ENCODE measurements around the gene PITPNC1.
"Not testable (repeated sequence)": the region's sequence is repeated elsewhere in the genome, so short reads cannot be mapped to it uniquely, and the experiment has no call there.

Gene PITPNC1

DNA sequence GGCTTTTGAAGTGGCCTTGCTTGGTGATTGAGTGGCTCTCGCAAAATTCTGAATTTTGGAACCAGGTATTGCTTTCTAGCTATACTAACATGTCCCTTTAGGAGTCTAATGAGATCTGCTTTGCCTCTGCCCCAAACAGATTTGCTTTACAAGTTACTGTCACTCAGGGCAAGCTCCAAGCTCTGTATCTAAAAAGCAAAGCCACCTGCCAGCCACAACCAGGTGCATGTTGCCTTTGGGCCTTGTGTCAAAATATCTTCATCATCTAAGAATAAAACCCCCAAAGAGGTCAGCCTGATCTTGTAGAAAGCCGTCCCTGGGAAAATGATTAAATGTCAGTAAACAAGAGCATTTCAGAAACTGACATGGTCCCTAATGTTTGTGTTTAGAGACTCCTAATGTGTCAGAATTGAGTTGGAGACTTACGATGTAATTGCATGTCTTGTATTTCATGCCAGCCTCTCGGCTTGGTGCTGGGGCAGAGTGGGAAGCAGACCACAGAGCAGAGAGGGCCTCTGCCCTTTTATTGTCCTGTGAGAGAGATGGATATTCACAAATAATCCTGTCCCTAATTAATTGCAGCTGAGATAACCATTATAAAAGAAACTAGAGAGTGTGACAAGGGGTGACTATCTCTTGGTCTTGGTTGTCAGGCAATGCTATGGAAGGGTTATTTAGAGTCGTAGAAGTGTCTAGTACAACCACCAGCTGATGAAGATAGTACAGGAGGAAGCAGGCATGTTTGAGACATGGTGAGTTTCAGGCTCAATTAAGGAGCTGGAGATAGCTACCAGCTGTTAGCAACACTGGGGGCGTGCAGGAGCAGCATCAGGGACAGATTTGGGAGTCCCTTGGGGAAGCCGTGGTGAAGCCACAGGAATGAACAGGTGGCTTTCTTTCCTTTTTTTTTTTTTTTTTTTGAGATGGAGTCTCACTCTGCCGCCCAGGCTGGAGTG lies 90.7 kb downstream of the PITPNC1 start:
- no peak for DNase-seq

DNA sequence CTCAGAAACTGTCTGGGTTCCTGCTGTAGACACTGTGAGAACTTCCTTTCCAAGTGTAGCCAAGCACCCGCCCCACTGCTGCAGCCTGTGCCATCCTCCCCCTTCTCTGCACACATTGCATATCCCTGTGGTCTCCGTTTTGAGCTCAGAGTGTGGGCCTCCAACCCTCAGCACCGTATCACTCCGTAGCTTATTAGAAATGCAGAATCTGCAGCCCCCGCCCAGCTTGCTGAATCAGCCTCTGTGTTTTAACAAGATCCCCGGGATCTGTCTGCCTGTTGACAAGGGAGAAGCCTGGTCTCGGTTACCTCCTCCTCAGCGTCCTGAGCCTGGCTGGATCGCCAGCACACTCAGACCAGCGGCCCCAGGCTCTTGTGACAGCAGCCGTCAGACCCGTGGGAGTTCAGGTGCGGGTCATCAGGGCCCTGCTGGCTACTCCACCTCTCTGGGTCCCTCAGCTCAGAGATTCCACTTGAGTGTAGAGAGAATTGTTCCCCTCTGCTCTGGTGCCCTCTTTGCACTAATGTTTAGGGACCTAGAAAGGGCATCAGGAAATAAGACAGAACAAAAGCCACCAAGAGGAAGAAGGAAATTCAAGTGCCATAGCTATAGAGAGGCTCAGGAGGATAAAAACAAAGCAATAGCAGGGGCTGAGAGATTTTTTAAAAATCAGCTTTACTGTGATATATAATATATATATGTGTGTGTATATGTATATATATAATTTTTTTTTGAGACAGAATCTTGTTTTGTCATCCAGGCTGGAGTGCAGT lies 92.3 kb downstream of the PITPNC1 start:
- DNase-seq: no peak

DNA sequence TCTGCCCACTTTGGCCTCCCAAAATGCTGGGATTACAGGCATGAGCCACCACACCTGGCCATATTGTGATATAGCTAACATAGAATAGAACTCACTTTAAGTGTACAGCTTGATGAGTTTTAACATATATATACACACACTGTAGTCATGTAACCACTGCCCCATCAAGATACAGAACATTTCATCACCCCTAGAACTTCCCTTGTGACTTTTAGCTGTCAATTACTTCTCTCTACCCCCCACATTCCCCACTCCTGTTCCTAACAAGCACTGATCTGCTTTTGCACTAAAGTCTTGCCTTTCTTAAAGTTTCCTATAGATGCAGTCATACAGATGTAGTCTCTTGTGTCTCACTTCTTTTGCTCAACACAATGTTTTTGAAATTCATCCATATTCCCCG lies 93.1 kb downstream of the PITPNC1 start:
- no peak for DNase-seq

DNA sequence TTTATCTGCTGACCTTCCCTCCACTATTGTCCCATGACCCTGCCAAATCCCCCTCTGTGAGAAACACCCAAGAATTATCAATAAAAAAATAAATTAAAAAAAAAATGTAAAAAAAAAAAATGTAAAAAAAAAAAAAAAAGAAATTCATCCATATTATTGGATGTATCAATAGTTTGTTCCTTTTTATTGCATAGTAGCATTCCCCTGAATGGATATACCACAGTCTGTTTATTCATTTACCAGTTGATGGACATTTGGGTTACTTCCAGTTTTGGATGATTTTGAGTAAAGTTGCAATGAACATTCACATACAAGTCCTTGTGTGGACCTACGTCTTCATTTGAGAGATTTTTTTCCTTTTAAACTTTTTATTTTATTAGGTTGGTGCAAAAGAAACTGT lies 94.0 kb downstream of the PITPNC1 start:
- no peak for DNase-seq

DNA sequence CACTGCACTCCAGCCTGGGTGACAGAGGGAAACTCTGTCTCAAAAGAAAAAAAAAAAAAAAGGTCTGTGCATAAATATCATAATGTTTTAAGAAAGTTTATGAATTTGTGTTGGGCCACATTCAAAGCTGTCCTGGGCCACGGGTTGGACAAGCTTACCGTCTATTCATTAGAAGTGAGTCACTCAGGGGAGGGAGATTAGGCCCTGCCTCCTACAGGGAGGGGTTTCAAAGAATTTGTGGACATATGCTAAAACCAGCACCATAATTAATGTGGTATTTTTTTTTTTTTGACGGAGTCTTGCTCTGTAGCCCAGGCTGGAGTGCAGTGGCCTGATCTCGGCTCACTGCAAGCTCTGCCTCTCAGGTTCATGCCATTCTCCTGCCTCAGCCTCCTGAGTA lies 95.5 kb downstream of the PITPNC1 start:
- DNase-seq: not testable (repeated sequence)

DNA sequence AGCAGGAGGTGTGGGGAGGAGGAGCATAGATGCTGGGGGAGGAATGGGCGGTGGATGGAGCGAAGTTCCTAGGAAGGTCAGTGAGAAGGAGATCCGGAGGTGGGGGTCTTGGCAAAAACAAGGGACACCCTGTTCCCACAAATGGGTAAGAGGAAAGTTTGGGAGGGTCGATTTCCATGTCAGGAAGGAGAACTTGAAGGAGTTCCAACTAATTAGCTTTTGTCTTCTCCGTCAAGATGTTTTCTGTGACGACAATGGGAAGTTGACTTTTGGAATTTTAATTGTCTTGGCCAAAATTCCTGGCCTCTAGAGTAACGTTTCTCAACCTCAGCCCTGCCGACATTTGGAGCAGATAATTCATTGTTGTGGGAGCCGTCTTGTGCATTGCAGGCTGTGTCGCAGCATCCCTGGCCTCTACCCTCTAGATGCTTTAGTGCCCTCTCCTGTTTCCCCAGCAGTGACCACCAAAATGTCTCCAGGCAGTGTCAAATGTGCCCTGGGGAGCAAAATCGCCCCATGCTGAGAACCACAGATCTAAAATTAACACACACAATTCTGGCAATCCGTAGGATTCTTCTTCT lies 97.1 kb downstream of the PITPNC1 start:
- DNase-seq: no peak

DNA sequence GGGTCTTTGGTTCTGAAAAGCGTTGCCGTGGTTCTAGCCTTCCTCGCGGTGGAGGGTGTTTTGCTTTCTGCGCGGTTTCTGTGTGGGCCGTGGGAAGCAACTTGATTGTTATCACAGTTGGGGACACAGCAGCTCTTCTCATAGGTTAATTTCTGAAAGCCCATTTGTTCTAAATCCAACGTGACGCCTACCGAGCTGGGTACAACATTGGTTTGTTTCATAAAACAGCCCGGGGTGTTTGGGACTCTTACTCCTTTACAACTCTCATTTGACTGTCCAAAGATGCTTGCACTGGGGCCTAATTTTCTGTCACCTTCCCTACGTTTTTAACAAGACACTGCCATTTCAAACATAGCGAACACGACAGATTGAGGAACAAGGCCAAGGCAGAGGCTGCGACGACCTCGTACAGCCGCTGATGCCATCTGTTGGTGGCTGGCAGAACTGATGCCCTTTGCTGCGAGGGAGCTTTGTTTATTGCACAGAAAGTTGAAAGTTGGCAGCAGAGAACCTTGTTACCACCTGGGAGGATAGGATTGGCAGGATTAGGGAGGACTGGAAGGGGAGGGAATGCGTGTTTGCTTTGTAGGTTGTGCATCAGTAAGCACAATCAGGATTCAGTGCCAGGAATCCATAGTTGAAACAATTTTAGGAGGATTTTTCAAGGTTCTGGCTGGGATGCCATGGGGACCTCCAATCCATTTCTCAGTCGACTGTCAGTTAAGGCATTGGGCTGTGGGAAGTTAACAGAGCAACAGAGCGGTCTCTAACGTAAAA lies 98.3 kb downstream of the PITPNC1 start:
- peak; percentile 85 for DNase-seq

DNA sequence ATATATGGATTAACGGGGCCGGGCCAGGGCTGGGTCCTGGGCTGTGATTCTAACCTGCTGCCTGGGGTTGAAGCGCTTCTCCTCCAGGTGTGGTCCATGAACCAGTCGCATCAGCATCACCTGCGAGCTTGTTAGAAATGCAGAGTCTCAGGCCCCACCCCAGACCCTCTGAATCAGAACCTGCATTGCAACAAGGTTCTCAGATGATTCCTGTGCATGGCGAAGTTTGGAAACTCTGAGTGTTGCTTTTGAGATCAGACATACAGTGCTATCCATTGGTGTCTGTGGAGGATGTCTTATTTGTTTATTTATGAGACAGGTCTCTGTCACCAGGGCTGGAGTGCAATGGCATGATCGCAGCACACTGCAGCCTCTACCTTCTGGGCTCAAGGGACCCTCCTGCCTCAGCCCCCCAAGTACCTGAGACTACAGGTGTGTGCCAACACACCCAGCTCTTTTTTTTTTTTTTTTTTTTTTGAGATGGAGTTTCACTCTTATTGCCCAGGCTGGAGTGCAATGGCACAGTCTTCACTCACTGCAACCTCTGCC lies 99.8 kb downstream of the PITPNC1 start:
- no peak for DNase-seq

DNA sequence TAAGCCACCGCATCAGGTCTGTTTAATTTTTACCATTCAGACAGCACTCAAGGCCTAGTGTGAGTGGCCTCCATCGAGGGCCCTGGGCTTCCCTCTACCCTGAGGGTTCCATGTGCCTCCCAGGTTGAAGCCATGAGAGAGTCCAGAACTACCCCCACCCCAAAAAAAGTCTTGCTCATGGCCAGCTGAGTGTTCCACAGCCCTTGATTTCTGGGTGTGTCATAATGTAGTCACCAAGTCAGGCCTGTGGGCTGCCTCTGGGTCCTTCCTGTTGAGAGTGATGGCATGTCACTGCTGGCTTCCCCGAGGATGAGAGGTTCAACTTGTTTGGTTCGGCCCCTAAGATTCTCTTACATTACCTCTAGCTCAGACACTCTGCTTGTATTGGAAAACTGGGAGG lies 100.6 kb downstream of the PITPNC1 start:
- peak; percentile 48 for DNase-seq

DNA sequence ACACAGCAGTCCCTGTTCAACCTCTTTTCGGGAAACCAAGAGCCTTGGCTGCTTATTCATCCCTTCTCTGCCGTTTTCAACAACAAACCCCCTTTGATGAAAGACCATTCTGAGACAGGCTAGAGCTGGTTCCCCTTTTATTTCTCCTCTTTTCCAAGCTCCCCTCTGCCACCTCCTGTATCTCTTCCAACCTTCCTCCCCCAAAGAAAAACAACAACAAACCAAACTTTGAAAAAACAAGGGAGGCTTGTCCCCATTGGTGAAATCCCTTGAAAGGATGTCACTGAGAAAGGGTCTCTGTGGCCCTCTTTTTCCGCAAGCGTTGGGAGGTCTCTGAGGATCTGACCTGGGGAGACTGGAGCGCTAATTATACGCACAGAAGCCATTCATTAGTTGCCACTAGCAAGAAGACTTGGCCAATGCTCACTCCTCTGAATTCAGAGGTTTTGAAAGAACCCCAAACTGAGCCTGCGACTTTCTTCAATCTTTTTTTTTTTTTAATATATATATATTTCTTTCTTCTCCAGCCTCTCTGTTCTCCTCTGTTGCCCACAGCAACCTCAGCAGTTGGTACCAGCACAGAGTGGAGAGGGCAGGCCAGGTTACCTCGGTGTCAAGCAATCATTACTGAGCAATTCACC lies 101.4 kb downstream of the PITPNC1 start:
- peak; percentile 63 for DNase-seq

DNA sequence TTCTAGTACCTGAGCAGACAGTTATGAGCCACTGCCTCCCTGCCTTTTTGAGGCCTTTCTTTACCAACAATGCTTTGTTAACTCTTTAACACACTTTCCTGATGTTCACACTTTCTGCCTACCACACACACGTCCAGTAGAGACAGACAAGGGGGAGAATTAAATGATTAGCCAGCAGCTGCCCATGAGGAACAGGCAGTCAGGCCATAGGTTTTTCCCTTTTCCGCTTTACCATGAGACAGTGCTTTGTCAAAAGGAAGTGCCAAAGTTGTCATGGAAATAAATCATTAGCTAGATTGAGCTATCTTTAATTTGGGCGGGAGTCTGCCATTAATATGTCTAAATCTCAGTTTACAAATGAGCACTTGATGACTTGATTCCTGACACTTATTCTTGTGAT lies 102.1 kb downstream of the PITPNC1 start:
- no peak for DNase-seq

DNA sequence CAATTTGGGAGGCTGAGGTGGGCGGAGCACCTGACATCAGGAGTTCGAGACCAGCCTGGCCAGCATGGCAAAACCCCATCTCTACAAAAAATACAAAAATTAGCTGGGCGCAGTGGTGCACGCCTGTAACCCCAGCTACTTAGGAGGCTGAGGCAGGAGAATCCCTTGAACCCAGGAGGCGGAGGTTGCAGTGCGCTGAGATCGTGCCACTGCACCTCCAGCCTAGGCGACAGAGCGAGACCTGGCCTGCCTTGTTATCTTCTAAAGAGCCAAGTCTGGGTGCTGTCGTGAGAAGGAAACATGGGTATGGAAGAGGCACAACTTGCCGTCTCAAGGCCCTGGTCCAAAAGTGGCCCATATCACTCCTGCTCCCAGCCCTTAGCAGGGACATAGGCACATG lies 103.9 kb downstream of the PITPNC1 start:
- not testable (repeated sequence) for DNase-seq

DNA sequence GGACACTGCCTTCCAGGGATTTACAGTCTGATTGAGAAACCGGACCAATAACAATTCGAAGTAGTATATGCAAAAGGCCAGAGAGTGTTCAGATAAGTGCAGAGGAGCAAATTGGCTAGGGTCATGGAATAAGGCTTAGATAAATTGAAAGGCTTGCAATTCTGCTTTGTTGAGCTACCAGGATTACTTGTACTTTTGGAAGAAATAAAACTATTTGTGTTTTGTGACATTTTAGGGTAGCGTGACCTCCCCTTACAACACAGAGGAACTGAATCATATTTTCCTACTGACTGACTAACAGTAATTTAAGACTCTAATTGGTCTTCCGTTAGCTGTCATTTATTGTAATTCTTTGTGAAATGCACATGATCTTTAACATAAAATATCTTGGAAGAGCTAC lies 104.7 kb downstream of the PITPNC1 start:
- DNase-seq: no peak

DNA sequence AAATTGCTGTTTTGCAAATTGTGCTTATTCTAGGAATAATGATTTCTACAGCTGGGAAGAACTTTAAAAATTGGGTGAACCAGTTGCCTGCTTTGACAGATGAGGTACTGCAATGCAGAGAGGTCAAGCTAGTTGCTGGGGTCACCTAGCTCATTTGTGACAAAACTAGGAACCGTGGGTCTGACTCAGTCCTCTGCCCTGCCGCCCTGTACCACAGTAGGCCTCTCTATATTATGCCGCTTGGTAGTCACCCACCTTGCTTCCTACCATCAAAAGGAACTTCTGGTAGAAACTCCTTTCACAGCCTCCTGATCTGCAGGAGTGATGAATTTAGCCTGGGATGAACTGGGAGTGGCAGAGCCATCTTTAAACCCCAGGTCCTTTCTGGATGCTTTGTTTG lies 105.7 kb downstream of the PITPNC1 start:
- DNase-seq: no peak

DNA sequence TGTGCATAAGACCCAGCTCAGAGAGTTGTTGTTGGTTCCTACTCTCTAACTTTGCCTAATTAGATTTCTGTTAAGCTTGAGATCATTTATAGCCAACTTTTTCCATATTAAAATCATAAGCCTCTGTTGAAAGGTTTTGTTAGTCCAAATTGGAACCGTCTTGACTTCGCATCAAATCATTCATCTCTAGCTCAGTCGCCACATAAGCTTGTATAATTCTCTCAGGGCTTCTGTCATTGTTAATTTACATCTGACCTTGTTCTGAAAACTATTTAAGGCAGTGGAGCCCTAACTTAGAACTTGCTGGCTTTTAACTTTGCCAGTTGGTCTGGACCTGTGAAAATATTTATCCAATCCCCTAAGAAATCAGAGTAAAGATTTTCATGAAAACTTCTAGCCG lies 107.2 kb downstream of the PITPNC1 start:
- DNase-seq: no peak

DNA sequence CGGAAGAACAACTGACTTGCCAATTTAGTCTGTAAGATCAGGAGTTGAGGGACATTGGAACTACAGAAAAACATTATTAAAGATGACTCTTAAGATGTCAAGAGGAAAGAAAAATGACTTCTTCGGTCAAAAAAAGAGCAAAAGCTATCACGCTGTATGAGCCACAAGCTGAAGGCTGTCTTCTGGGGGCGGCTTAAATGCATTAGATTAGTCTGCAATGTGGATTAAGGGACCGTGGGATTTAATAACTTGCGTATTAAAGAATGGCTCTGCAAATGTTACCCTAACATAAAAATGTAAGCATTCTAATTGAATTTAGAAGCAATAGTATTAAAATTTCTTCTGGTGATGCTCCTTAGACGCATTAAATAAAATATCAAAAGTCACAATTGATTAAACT lies 108.6 kb downstream of the PITPNC1 start:
- DNase-seq: no peak

DNA sequence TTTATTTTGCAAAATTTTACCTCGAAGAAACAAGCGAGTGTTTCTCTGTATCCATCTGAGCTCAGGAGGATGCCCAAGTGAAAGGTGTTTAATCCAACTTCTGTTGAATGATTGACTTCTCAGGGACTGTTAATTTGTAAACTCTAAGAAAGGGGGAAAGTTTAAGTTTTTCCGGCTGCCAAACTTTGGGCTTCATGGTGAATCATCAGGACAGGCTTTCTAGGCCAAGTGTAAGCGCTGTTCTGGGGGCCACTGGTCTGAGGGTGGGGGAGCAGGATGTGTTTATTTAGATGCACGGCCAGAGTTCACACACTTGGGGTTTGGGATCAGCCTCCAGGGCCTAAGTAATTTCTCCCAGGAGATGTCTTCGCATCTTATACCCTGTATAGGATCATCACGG lies 110.4 kb downstream of the PITPNC1 start:
- DNase-seq: no peak

DNA sequence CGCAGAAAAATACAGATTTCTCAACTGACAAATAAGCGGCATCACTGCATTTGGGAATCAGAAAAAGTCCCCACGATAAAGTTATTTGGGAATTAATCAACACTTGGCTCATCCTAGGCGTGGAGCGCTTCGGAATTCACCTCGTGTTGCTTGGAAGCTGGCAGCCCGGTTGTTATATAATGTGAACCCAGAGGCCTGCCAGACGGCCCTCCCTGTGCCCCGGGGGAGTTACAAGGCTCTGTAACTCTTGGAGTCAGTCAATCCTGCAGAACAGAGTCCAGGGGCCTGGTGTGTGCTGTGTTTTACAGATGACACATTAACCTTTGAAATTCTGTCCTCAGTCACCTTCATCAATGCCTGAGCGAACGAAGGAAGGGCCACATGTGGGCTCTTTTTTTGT lies 111.1 kb downstream of the PITPNC1 start:
- DNase-seq: no peak

DNA sequence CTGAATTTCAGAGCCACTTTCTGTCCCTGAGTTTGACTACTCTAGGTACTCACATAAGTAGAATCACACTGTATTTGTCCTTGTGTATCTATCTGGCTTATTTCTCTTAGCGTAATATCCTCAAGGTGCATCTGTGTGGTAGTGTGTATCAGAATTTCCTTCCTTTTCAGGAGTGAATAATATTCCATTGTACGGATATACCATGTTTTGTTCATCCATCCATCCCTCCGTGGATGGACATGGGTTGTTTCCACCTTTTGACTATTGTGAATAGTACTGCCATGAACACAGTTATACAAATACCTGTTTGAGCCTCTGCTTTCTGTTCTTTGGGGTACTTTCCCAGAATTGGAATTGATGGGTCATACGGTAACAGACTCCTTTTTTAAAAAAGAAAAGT lies 111.7 kb downstream of the PITPNC1 start:
- DNase-seq: no peak

DNA sequence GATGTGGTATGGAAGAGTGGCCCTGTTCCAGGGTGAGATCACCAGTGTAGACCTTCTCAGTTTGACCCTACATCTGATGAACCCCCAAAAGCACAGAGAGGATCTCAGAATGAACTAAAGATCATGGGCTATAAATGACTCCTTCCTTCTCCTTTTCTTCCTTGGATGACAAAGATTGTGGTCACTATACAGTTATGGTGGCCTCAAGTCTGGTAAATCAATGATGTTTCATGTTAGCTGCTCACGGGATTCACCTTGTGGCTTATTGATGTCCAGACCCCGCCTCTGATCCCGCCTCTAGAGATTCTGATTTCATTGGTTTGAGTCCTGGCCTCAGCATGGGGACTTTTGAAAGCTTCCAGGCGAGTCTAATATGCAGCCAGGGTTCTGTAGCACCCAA lies 112.2 kb downstream of the PITPNC1 start:
- no peak for DNase-seq

DNA sequence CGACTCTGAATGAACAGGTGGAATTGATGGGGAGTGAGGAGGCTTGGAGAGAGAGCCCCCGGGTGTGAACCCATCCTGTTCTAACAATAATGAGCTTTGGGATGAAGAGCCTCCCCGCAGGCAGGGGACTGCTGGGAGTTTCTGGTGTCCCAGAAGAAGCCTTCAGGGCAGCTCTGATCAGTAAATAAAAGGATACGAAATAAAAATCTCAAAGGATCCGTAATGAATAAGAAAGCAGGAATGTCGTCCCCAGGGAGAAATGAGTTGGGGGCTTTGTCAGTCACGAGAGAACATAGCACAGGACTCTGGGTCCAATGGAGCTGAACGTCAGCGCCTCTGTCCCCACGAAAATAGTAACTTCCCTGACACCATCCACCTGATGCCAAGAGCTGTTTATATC lies 113.4 kb downstream of the PITPNC1 start:
- DNase-seq: no peak

DNA sequence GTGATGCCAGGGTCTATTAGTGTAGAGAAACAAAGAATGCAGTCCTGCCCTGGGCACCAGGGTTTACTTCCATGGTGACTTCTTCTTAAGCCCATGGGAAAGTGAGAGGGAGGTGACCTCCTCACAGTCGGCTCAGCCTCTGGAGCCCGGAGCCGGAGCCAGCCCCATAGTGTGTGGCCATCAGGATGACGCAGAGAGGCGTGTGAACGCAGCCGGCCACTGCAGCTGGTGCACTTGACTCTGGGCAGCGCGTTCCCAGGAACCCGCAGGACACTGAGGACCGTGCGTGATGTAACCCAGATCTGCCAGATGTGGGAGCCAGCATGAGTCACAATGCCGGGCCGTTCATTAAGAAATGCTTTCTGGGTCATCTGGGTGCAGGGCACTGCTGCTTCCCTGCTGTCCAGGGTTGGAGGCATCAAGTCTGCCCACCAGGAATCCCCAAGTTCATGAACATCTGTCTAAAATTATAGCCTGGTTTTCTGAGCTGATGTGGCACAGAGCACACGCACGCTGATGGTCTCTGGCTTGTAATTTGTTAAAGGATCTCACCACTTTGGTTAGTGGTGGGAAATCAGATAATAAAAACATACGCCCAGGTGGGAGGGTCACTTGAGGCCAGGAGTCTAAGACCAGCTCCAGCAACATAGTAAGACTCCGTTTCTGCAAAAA lies 114.1 kb downstream of the PITPNC1 start:
- DNase-seq: peak; percentile 58

All from CD4-positive, alpha-beta T cell treated with Interleukin-15 for 1 hour (primary cell).